ENCODE data around the gene S100A13. TPM values are rescaled to one million over a fixed set of nuclear protein-coding genes. Genes with fewer than 3 reads are reported as not detected.
A peak's percentile ranks its signal among the peaks of the same experiment; 100 is the strongest.

The S100A13 gene
- total RNA-seq, 4 donors from 2014 or later: 33.8 to 67.8 (median 45.5) TPM

DNA sequence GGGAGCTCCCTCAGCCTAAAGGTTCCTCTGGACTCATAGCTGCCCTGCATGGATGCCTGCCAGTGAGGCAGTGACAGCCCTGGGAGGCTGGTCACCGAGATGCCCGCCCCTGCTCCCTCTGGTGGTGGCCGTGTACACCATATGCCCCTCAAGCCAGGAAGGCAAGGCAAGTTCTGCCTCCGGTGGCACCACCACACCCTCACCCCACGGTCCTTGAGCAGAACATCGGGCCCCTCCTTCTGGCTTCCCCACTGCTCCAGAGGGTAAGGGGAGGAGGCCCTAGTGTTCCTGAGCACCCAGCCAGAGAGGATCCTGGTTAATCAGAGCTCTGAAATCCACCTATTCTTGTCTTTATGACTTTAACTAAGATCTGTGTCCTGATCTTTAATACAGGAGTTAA, 9.6 kb downstream of the S100A13 start:
- TF ChIP-seq POLR2AphosphoS5 (IDR thresholded peaks at IDR 0.05): peak in 1 of 3 donors; percentile 70
- no peak for TF ChIP-seq EP300 (IDR thresholded peaks at IDR 0.05; ENCODE audit: low read depth)
- TF ChIP-seq, protein P1, sequence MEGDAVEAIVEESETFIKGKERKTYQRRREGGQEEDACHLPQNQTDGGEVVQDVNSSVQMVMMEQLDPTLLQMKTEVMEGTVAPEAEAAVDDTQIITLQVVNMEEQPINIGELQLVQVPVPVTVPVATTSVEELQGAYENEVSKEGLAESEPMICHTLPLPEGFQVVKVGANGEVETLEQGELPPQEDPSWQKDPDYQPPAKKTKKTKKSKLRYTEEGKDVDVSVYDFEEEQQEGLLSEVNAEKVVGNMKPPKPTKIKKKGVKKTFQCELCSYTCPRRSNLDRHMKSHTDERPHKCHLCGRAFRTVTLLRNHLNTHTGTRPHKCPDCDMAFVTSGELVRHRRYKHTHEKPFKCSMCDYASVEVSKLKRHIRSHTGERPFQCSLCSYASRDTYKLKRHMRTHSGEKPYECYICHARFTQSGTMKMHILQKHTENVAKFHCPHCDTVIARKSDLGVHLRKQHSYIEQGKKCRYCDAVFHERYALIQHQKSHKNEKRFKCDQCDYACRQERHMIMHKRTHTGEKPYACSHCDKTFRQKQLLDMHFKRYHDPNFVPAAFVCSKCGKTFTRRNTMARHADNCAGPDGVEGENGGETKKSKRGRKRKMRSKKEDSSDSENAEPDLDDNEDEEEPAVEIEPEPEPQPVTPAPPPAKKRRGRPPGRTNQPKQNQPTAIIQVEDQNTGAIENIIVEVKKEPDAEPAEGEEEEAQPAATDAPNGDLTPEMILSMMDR (IDR thresholded peaks at IDR 0.05): peak in 3 of 5 experiments; percentile 52 to 70 (median 65)
- no peak for TF ChIP-seq POLR2A (IDR thresholded peaks at IDR 0.05)
- Histone ChIP-seq H3K4me1 (peaks cover 24 to 42% (median 28%) of the 10 kb centered on the region in 4 donors), H3K9me3 (no peaks in the 10 kb centered on the region), H3K4me3 (no peak overlapping the region), H3K36me3 (no peaks in the 10 kb centered on the region), H3K27me3 (no peaks in the 10 kb centered on the region), H3K27ac (peak overlapping the region in 3 of 4 donors; percentile 71 to 92 (median 92))
- in situ Hi-C loops (cut with MboI; ENCODE audit: low pct_ligation_motif_present in 1 of 4, low pct_unique_long_range_greater_than_20kb in 1 of 4, low sequenced_read_pairs in 3 of 4) (no loop called here), intact Hi-C loops (cut with DNase I; ENCODE audit: low total_unique reads) (no loop called here)
- DNase-seq: peak; percentile 94
- WGBS, 2 donors (ENCODE audit: low coverage in 1 of 2): 3% methylated on average over 6 of the region's 6 CpGs; no CpG with 5 or more reads in 1 of the 2 donors

DNA sequence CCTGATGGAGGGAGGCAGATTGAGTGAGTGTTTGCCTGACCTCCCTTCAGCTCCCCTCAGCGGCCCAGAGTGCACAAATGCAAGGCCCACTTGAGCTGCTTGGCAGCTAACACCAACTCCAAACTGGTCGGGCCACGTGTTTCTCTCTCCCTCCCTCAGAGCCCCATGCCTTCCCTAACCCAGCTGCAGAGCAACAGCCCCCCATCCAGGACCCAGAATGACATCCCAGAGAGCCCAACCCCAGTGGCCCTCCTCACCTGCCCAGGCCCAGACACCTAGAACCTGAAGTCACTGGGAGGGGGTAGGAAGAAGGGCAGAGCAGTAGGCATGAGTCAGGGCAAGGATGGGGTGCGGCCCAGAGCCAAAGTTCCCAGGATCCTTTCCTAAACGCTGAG, 10.4 kb downstream of the S100A13 start:
- Histone ChIP-seq H3K36me3 (no peaks in the 10 kb centered on the region), H3K4me1 (peaks cover 24 to 42% (median 28%) of the 10 kb centered on the region in 4 donors), H3K9me3 (no peaks in the 10 kb centered on the region), H3K4me3 (no peak overlapping the region), H3K27ac (peak overlapping the region; percentile 71 to 92 (median 90)), H3K27me3 (no peaks in the 10 kb centered on the region)
- WGBS, 2 donors (ENCODE audit: low coverage in 1 of 2): 55% methylated on average over 5 of the region's 5 CpGs; no CpG with 5 or more reads in 1 of the 2 donors
- intact Hi-C loops (cut with DNase I; ENCODE audit: low total_unique reads) (no loop called here), in situ Hi-C loops (cut with MboI; ENCODE audit: low pct_ligation_motif_present in 1 of 4, low pct_unique_long_range_greater_than_20kb in 1 of 4, low sequenced_read_pairs in 3 of 4) (no loop called here)
- TF ChIP-seq POLR2AphosphoS5 (IDR thresholded peaks at IDR 0.05): no peak
- TF ChIP-seq EP300 (IDR thresholded peaks at IDR 0.05; ENCODE audit: low read depth): no peak
- TF ChIP-seq, protein P1 (IDR thresholded peaks at IDR 0.05): no peak
- TF ChIP-seq POLR2A (IDR thresholded peaks at IDR 0.05): no peak
- DNase-seq: no peak

DNA sequence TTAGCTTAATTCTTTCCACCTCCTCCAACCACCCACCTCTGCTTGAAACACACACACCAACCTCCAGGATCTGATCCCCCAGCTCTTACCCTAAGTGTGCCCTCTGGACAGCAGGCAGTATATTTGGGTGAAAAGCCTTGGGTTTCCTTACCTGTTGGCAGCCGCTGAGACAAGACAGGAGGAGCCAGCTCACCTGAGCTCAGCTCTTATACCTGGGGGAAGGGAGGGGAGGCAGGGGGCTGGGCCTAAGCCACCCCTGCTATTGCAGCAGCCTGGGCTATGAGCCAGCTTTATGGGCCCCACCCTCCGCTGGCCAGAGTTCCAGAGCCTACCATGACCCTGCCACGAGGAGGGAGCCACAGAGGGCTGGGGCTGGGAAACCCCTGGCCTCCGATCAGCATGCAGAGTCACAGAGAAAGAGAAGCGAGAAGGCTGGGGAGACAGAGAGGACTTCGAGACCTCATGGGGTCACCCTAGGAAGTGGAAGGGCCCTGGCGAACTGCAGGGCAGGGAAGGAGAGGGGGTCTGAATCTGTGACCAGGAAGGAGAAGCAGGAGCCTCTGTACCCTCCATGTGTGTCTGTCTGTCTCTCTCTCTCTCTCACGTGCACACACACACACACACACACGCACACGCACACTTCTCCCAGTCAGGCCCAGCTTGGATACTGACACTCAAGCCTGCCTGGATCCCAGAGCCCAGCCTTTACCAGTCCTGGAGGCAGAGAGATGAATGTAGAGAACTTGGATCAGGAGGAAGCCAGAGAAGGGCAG, 11.0 kb downstream of the S100A13 start, which contains the start of gene S100A14:
Gene S100A14 (minus strand): TSS at position 182 of the 773 bp plus-strand sequence. CDS start 467 bp downstream, outside the sequence.
- no peaks in the 10 kb centered on the region for H3K27me3 ChIP-seq
- 45 to 68% methylated on average over 3 to 9 of the region's 10 CpGs for WGBS, 2 donors (ENCODE audit: low coverage in 1 of 2)
- peak within 1 kb of the TSS in 3 of 4 donors; percentile 25 to 47 (median 33) for H3K4me3 ChIP-seq
- no peaks in the 10 kb centered on the region for H3K9me3 ChIP-seq
- H3K4me1 ChIP-seq: peaks cover 25 to 45% (median 30%) of the 10 kb centered on the region in 4 donors
- H3K27ac ChIP-seq: peak within 1 kb of the TSS; percentile 71 to 92 (median 90)
- intact Hi-C loops (cut with DNase I; ENCODE audit: low total_unique reads): no loop called here
- TF ChIP-seq, protein P1 (IDR thresholded peaks at IDR 0.05): no peak
- TF ChIP-seq POLR2A (IDR thresholded peaks at IDR 0.05): peak; percentile 91
- TF ChIP-seq POLR2AphosphoS5 (IDR thresholded peaks at IDR 0.05): peak; percentile 17 to 94 (median 85)
- no peaks in the 10 kb centered on the region for H3K36me3 ChIP-seq
- peak; percentile 94 for DNase-seq
- in situ Hi-C loops (cut with MboI; ENCODE audit: low pct_ligation_motif_present in 1 of 4, low pct_unique_long_range_greater_than_20kb in 1 of 4, low sequenced_read_pairs in 3 of 4): no loop called here

DNA sequence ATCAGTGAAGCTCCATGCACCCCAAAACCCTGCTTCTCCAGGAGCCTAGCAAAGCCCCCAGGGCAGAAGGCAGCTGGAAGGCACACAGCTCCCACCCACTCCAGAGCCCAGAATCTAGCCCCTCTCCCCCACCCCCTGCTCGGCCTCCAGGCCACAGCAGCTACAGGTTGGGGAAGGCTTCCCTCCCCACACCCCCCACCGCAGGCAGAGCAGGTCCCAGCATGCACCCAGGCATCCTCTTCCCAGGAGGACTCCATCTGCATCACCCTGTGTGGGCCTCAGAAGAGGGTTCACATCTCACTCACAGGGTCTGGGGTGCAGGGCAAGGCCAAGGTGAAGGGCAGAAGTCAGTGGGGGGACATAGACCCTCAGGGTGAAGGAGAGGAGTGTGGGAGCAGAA, 11.9 kb downstream of the S100A13 start:
- no peaks in the 10 kb centered on the region for H3K27me3 ChIP-seq
- intact Hi-C loops (cut with DNase I; ENCODE audit: low total_unique reads): no loop called here
- H3K4me1 ChIP-seq: peaks cover 31 to 54% (median 39%) of the 10 kb centered on the region in 4 donors
- H3K36me3 ChIP-seq: no peaks in the 10 kb centered on the region
- peak overlapping the region in 3 of 4 donors; percentile 25 to 47 (median 33) for H3K4me3 ChIP-seq
- TF ChIP-seq POLR2AphosphoS5 (IDR thresholded peaks at IDR 0.05) (no peak), POLR2A (IDR thresholded peaks at IDR 0.05) (no peak), EP300 (IDR thresholded peaks at IDR 0.05; ENCODE audit: low read depth) (no peak)
- TF ChIP-seq, protein P1 (IDR thresholded peaks at IDR 0.05): no peak
- in situ Hi-C loops (cut with MboI; ENCODE audit: low pct_ligation_motif_present in 1 of 4, low pct_unique_long_range_greater_than_20kb in 1 of 4, low sequenced_read_pairs in 3 of 4): no loop called here
- no peaks in the 10 kb centered on the region for H3K9me3 ChIP-seq
- 86% methylated on average over 1 of the region's 2 CpGs; no CpG with 5 or more reads in 1 of the 2 donors for WGBS, 2 donors (ENCODE audit: low coverage in 1 of 2)
- H3K27ac ChIP-seq: peak overlapping the region; percentile 71 to 92 (median 90)
- no peak for DNase-seq
